Activated T-helper 1 cell treated with anti-CD3 and anti-CD28 coated beads, Interleukin-12 subunit alpha, Interleukin-12 subunit beta, Interleukin-2, Interleukin-4 antibody, amounts not matched to agents 30 ng/mL and 10 ng/mL and 1 ng/mL, durations not matched to agents 14 hours and 24 hours and 36 hours (primary cell): Measurements from ENCODE around the gene MED31. TPM values are rescaled to one million over a fixed set of nuclear protein-coding genes. Genes with fewer than 3 reads are reported as not detected.
"Not testable (repeated sequence)": the region's sequence is repeated elsewhere in the genome, so short reads cannot be mapped to it uniquely, and the experiment has no call there.

Source experiments
- DNase-seq: peaks from one replicate; pipeline ENCODE4 v3.0.0; 2021; ENCODE audit warnings: low spot score
- H3K27ac Mint-ChIP-seq: one replicate; pipeline ENCODE4 v1.8.0; 2021; ENCODE audit warnings: mild to moderate bottlenecking, mixed read lengths
- H3K27me3 Mint-ChIP-seq: one replicate; pipeline ENCODE4 v1.8.0; 2022; ENCODE audit warnings: mild to moderate bottlenecking, moderate library complexity, mixed read lengths; ENCODE audit not compliant: insufficient read depth
- H3K36me3 Mint-ChIP-seq: one replicate; pipeline ENCODE4 v1.8.0; 2021; ENCODE audit warnings: low read depth, mixed read lengths
- H3K4me1 Mint-ChIP-seq: one replicate; pipeline ENCODE4 v1.8.0; 2021; ENCODE audit warnings: low read depth, mixed read lengths
- H3K4me3 Mint-ChIP-seq: one replicate; pipeline ENCODE4 v1.8.0; 2021; ENCODE audit warnings: mild to moderate bottlenecking, moderate library complexity, mixed read lengths
- H3K9me3 Mint-ChIP-seq: one replicate; pipeline ENCODE4 v1.8.0; 2021; ENCODE audit warnings: mixed read lengths
- intact Hi-C: fragments of 100-400 bp; cut with micrococcal nuclease; formaldehyde crosslinking; loops from one replicate; pipeline ENCODE4 v1.15.1; 2024
- total RNA-seq: library from RNA; stranded (reverse); gene quantifications from 2 replicates; pipeline ENCODE4 v1.2.3, GENCODE V29; 2022

The MED31 gene
- total RNA-seq, 1 donor from 2014 or later = 24.3 TPM

DNA sequence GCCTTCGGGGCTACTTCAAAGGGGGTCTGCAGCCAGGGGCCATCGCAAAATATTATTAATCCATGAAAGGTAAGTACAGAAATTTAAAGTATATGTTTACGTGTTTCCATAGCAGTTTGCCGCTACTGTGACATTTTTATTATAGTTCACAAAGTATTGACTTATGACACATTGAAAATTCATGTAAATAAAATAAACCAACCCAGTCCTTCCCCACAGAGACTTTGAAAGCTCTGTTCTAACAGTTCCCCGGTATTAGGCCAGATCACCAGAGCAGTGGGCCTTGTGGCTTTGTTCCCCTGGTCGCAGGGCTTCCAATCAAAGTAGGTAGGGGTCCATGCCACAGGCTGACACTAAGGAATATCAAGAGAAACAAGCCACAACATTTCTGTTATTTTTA, 24.8 kb downstream of the MED31 start:
- H3K36me3 Mint-ChIP-seq = peaks cover 23% of the 10 kb centered on the region
- no peak overlapping the region for H3K4me3 Mint-ChIP-seq
- no peak overlapping the region for H3K27ac Mint-ChIP-seq
- intact Hi-C loops = no loop called here
- no peaks in the 10 kb centered on the region for H3K4me1 Mint-ChIP-seq
- no peak for DNase-seq
- no peaks in the 10 kb centered on the region for H3K9me3 Mint-ChIP-seq
- H3K27me3 Mint-ChIP-seq = no peaks in the 10 kb centered on the region

DNA sequence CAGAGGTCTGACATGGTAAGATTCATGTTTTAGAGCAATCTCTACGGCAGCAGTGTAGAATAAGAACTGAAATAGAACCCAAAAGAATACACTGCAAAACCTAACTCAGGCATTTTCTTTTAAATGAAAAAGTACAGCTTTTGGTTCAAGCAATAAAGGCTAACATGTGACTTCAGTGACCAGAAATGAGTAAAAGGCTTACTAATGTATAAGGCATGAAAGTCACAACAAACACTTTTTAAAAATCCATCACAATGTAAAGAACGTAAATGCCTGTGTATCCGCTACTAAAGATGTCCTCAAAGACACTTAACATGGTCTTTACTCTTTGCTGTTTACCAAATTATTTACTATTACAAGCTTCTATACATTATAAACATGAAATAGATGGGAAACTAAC, 27.5 kb downstream of the MED31 start:
- no peak for DNase-seq
- H3K9me3 Mint-ChIP-seq = no peaks in the 10 kb centered on the region
- H3K4me1 Mint-ChIP-seq = no peaks in the 10 kb centered on the region
- no peaks in the 10 kb centered on the region for H3K27me3 Mint-ChIP-seq
- H3K27ac Mint-ChIP-seq = no peak overlapping the region
- no peak overlapping the region for H3K4me3 Mint-ChIP-seq
- peaks cover 16% of the 10 kb centered on the region for H3K36me3 Mint-ChIP-seq
- intact Hi-C loops = no loop called here

DNA sequence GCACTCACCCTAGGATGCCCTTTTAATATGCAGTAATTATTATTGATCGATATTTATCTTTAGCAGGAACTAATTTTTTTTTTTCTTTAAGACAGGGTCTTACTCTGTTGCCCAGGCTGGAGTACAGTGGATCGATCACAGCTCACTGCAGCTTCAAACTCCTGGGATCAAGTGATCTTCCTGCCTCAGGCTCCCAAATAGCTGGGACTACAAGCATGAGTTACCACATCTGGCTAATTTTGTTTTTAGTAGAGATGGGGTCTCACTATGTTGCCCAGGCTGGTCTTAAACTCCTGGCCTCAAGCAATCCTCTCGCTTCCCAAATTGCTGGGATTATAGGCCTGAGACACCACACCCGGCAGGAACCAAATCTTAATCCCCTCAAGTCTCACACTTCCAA, 40.2 kb downstream of the MED31 start:
- no peak overlapping the region for H3K4me3 Mint-ChIP-seq
- peaks cover 6% of the 10 kb centered on the region for H3K4me1 Mint-ChIP-seq
- peaks cover 14% of the 10 kb centered on the region for H3K36me3 Mint-ChIP-seq
- no peaks in the 10 kb centered on the region for H3K9me3 Mint-ChIP-seq
- intact Hi-C loops = no loop called here
- no peak for DNase-seq
- H3K27ac Mint-ChIP-seq = no peak overlapping the region
- no peaks in the 10 kb centered on the region for H3K27me3 Mint-ChIP-seq

DNA sequence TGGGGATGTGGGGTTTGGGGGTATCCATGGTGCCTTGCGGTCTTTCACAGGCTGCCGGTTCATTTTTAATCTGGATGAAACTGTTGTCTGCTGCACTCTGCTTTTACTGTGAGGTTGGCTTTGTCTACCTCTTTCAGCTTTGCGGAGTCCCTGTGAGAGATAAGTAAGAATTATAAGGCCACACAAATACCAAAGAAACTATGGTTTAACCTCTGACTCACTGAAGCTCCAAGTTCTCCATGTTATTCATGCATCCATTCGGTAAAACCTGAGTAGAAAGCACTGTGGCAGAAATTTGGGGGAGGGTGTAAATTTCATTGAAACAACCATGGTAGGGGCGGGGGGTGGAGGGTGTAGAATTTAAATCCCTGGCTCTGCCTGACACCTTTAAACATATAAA, 41.4 kb downstream of the MED31 start:
- H3K4me3 Mint-ChIP-seq = no peak overlapping the region
- no peaks in the 10 kb centered on the region for H3K9me3 Mint-ChIP-seq
- no peak overlapping the region for H3K27ac Mint-ChIP-seq
- DNase-seq = no peak
- H3K36me3 Mint-ChIP-seq = peaks cover 20% of the 10 kb centered on the region
- intact Hi-C loops = no loop called here
- peaks cover 6% of the 10 kb centered on the region for H3K4me1 Mint-ChIP-seq
- no peaks in the 10 kb centered on the region for H3K27me3 Mint-ChIP-seq

DNA sequence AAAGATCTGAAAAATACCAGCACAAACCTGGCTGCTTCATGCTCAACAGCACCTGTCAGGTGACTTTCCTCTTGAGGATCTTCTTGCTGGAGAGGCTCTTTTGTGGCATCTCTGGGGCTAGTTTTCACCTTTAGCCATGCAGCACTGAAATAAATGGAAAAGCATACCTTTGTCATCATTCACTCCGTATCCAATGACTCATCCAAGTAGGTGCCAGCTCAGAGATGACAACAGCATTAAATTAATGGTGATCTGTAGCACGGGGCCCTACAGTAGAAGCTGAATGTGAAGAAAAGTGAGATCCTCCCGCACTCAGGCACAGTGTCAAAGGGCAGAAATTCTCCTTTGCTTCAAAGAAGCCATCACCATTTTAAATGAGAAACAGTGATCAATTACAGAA, 43.1 kb downstream of the MED31 start:
- no peak for DNase-seq
- Mint-ChIP-seq H3K27me3 (no peaks in the 10 kb centered on the region), H3K4me3 (no peak overlapping the region), H3K4me1 (no peaks in the 10 kb centered on the region), H3K9me3 (no peaks in the 10 kb centered on the region), H3K36me3 (peaks cover 28% of the 10 kb centered on the region), H3K27ac (no peak overlapping the region)
- intact Hi-C loops = no loop called here

DNA sequence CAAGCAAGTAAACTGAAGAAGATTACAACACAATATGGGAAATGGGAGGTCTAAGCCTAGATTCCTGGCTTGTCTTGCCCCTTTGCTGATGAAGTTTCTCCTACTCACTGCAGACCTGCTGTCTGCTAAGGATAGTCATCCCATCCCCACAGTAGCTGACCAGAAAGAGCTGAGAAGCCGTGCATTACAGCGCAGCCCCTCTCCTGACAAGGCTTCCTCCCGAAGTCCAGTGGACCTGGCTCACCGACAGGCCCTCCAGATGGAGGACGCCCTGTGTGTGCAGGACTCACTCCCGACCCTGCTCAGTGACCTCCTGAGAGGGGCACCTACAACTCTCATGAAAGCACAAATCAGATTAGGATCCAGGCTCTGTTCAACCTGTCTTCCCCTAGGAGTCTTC, 46.3 kb downstream of the MED31 start:
- peaks cover 33% of the 10 kb centered on the region for H3K36me3 Mint-ChIP-seq

DNA sequence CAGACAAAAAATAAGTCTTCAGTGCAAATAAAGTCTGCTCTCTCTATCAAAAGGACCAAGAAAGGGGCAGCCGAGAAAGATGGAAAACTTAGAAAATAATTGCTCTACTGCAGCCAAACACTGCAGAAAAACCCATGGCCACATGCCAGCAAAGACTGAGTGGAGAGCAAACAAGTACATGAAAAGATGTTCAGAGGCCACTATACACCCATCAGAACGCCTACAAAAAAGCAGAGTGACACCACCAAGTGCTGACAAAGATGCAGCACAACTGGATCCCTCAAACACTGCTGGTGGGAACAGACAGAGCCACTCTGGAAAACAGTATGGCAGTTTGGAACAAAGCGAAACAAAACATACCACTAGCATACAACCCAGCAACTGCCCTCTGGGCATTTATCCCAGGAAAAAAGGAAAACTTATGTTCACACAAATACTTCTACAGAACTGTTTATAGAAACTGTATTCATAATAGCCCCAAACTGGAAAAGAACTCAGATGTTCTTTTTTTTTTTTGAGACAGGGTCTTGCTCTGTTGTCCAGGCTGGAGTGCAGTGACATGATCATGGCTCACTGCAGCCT, 47.6 kb downstream of the MED31 start:
- no peak overlapping the region for H3K4me3 Mint-ChIP-seq
- intact Hi-C loops = no loop called here
- no peaks in the 10 kb centered on the region for H3K4me1 Mint-ChIP-seq
- H3K36me3 Mint-ChIP-seq = peaks cover 25% of the 10 kb centered on the region
- no peak overlapping the region for H3K27ac Mint-ChIP-seq
- no peak for DNase-seq
- H3K27me3 Mint-ChIP-seq = no peaks in the 10 kb centered on the region
- H3K9me3 Mint-ChIP-seq = no peaks in the 10 kb centered on the region

More for the DNA sequence above, 46.3 kb downstream of the MED31 start:
- Mint-ChIP-seq H3K4me3 (no peak overlapping the region), H3K4me1 (no peaks in the 10 kb centered on the region), H3K27ac (no peak overlapping the region), H3K27me3 (no peaks in the 10 kb centered on the region), H3K9me3 (no peaks in the 10 kb centered on the region)
- no peak for DNase-seq
- intact Hi-C loops = no loop called here

DNA sequence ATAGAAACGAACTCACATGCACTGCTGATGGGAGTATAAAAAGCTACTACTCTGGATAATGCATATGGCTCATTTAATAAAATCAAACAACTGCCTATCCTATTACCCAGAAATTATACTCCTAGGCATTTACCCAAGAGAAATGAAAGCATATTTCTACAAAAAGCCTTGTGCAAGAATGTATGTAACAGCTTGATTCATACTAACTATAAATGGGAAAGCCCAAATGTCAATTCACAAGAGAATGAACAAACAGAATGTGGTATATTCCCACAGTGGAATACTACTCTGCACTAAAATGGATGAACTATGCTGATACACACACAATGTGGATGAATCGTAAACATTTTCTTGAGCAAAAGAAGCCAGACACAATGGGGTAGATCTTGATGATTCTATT, 49.3 kb downstream of the MED31 start:
- no peak overlapping the region for H3K4me3 Mint-ChIP-seq
- no peaks in the 10 kb centered on the region for H3K27me3 Mint-ChIP-seq
- H3K27ac Mint-ChIP-seq = no peak overlapping the region
- no peaks in the 10 kb centered on the region for H3K9me3 Mint-ChIP-seq
- H3K36me3 Mint-ChIP-seq = peaks cover 28% of the 10 kb centered on the region
- intact Hi-C loops = no loop called here
- no peak for DNase-seq
- H3K4me1 Mint-ChIP-seq = no peaks in the 10 kb centered on the region

DNA sequence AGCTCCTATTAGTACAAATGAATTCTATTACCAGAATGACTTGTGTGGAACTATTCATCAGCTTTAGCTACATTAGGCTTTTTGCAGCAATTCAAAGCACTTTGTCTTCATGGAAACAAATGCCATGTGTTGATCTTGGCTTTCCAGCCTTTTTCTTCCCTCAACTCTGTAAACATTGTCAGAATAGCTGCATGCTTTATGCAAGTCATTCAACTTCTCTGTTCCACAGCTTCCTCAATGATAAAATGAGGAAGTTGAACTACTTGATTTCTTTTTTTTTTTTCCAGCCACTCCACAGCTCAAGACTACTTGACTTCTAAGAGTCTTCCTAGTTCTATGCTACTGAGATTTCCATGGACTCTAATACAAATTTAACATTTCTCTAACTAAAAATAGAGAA, 52.0 kb downstream of the MED31 start:
- Mint-ChIP-seq H3K4me3 (no peak overlapping the region), H3K9me3 (no peaks in the 10 kb centered on the region), H3K36me3 (peaks cover 33% of the 10 kb centered on the region), H3K27me3 (no peaks in the 10 kb centered on the region), H3K27ac (no peak overlapping the region), H3K4me1 (no peaks in the 10 kb centered on the region)
- intact Hi-C loops = no loop called here
- DNase-seq = no peak

DNA sequence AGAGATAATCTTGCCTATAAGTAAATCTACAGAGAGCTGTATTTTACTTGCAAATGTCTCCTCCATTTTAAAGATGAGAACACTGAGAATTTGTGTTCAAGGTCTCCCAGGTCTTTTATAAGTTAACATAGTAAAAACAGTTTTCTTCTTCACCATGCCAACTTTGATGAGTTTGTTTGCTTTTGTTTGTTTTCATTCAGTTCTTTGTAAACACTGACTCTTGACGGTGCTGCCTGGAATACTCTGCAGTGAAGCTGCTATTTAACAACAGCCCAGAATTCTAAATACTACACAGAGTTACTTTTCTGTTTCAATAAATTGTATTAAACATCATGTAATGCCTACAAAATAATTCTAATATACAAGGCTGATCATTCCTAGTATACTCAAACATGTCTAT, 53.7 kb downstream of the MED31 start:
- no peak overlapping the region for H3K4me3 Mint-ChIP-seq
- no peak overlapping the region for H3K27ac Mint-ChIP-seq
- H3K27me3 Mint-ChIP-seq = no peaks in the 10 kb centered on the region
- no peaks in the 10 kb centered on the region for H3K9me3 Mint-ChIP-seq
- H3K36me3 Mint-ChIP-seq = peaks cover 29% of the 10 kb centered on the region
- intact Hi-C loops = no loop called here
- H3K4me1 Mint-ChIP-seq = no peaks in the 10 kb centered on the region
- DNase-seq = no peak

DNA sequence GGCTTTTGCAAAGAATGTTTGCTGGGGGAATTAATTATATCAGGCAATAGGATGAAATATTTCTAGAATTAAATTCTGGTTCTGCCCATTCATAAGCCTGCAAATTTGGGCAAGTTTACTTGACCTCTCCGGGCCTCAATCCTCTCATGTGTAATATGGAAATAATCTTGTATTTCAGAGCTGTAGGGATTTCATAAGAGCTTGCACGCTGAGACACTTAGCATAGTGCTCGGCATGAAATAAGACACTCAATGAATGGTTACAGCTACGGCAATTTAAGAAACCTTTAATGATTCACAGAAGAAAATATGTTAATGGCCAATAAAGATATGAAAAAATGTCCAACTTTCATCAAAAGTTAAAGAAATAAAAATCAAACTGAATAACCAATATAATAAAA, 54.5 kb downstream of the MED31 start:
- intact Hi-C loops = no loop called here
- Mint-ChIP-seq H3K27me3 (no peaks in the 10 kb centered on the region), H3K36me3 (peaks cover 35% of the 10 kb centered on the region), H3K4me3 (no peak overlapping the region), H3K9me3 (no peaks in the 10 kb centered on the region), H3K27ac (no peak overlapping the region), H3K4me1 (no peaks in the 10 kb centered on the region)
- no peak for DNase-seq

DNA sequence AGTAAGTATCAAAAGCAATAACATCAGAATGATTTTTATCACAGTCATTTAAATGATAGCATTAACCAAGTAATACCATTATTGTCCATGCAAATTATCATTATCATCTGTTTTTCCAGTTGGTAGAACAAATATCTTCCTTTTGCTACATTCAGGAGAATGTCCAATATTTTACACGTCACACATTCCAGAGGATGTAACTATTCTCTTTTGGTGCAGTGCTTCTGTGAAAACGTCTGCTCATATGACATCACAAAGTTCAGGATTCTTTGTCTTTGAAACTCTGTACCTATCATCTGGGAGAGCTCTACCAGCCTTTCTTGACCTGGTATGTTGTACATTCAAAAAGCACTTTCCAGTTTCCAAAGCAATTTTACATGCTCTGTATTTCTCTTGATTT, 54.9 kb downstream of the MED31 start:
- Mint-ChIP-seq H3K27me3 (no peaks in the 10 kb centered on the region), H3K36me3 (peaks cover 39% of the 10 kb centered on the region), H3K4me1 (no peaks in the 10 kb centered on the region), H3K4me3 (no peak overlapping the region), H3K9me3 (no peaks in the 10 kb centered on the region), H3K27ac (no peak overlapping the region)
- no peak for DNase-seq
- intact Hi-C loops = no loop called here

DNA sequence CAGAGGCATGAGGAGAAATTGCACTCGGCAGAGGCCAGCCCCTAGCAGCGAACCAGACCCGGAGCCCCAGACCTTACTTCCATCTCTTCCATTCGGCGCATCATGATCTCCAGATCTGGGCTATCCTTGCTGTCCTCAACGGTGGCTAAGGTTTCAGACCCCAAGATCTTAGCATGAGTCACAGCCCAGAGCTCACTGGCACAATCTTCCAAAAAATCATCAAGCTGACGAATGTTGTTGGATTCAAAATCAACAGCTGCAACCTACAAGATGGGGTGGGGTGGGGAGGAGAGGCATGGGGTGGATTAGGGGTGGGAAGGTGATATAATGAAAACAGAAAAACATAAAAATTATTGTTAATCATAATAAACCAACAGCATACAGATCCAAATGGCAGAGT, 55.3 kb downstream of the MED31 start:
- H3K36me3 Mint-ChIP-seq = peaks cover 39% of the 10 kb centered on the region
- no peak for DNase-seq
- H3K27ac Mint-ChIP-seq = no peak overlapping the region
- no peaks in the 10 kb centered on the region for H3K4me1 Mint-ChIP-seq
- intact Hi-C loops = no loop called here
- H3K27me3 Mint-ChIP-seq = no peaks in the 10 kb centered on the region
- no peaks in the 10 kb centered on the region for H3K9me3 Mint-ChIP-seq
- no peak overlapping the region for H3K4me3 Mint-ChIP-seq

DNA sequence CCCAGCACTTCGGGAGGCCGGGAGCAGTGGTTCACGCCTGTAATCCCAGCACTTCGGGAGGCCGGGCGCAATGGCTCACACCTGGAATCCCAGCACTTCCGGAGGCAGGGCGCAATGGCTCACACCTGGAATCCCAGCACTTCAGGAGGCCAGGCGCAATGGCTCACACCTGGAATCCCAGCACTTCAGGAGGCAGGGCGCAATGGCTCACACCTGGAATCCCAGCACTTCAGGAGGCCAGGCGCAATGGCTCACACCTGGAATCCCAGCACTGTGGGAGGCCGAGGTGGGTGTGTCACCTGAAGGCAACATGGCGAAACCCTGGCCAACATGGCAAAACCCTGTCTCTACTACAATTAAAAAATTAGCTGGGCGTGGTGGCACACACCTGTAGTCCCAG, 58.0 kb downstream of the MED31 start:
- intact Hi-C loops, H3K4me1 Mint-ChIP-seq, DNase-seq, H3K27ac Mint-ChIP-seq, H3K4me3 Mint-ChIP-seq, H3K9me3 Mint-ChIP-seq, H3K27me3 Mint-ChIP-seq: not testable (repeated sequence)
- peaks cover 47% of the 10 kb centered on the region for H3K36me3 Mint-ChIP-seq
